Fibroblast of mammary gland (primary cell): ENCODE results near the gene BCAS3.
A peak's percentile ranks its signal among the peaks of the same experiment; 100 is the strongest.
"Not testable (repeated sequence)": the region's sequence is repeated elsewhere in the genome, so short reads cannot be mapped to it uniquely, and the experiment has no call there.

Experiments
- DNase-seq: peaks from one replicate; pipeline ENCODE4 v3.0.0-alpha.2; 2010; ENCODE audit warnings: low read depth
- H3K4me3 ChIP-seq: 2 replicates; pipeline ENCODE4 v1.5.1; 2011; ENCODE audit warnings: low read depth, mild to moderate bottlenecking, low read length, moderate library complexity; ENCODE audit not compliant: control insufficient read depth
- CTCF ChIP-seq: conservative IDR thresholded peaks from 2 replicates; pipeline ENCODE4 v1.5.1; 2011; ENCODE audit warnings: low read depth, low read length, inconsistent platforms; ENCODE audit not compliant: control insufficient read depth, insufficient read depth

Gene BCAS3

GRCh38 chr17:61235827-61236197 lies 558.2 kb downstream of the BCAS3 start:
- H3K4me3 ChIP-seq, result no peak overlapping the region
- TF ChIP-seq CTCF, result no peak
- DNase-seq, result peak; percentile 53

GRCh38 chr17:61237275-61237674 lies 559.6 kb downstream of the BCAS3 start:
- TF ChIP-seq CTCF, result no peak
- no peak overlapping the region for H3K4me3 ChIP-seq
- DNase-seq, result no peak

GRCh38 chr17:61238455-61238933 lies 560.8 kb downstream of the BCAS3 start:
- no peak overlapping the region for H3K4me3 ChIP-seq
- TF ChIP-seq CTCF, result no peak
- DNase-seq, result no peak

- TF ChIP-seq CTCF, result no peak
- H3K4me3 ChIP-seq, result no peak overlapping the region
- no peak for DNase-seq
Measured at GRCh38 chr17:61239327-61239726, 561.7 kb downstream of the BCAS3 start.

- H3K4me3 ChIP-seq, result no peak overlapping the region
- no peak for TF ChIP-seq CTCF
- DNase-seq, result no peak
Measured at GRCh38 chr17:61239953-61240352, 562.3 kb downstream of the BCAS3 start.

- no peak for TF ChIP-seq CTCF
- H3K4me3 ChIP-seq, result no peak overlapping the region
- no peak for DNase-seq
Measured at GRCh38 chr17:61240851-61241468, 563.3 kb downstream of the BCAS3 start.

GRCh38 chr17:61244988-61245387 lies 567.3 kb downstream of the BCAS3 start:
- not testable (repeated sequence) for DNase-seq, H3K4me3 ChIP-seq
